ENCODE measurements around the gene IL36G. TPM values are rescaled to one million over a fixed set of nuclear protein-coding genes. Genes with fewer than 3 reads are reported as not detected.

IL36G gene
- total and polyA plus RNA-seq, 4 donors, result 0.12 to 0.26 (median 0.14) TPM; not detected in 1

- Histone ChIP-seq H3K9me3 (ENCODE audit: control insufficient read depth in 4 of 4, insufficient read depth in 3 of 4, low read length in 3 of 4) (no peaks in the 10 kb centered on the region), H3K27me3 (ENCODE audit: control insufficient read depth in 3 of 3, insufficient read depth in 3 of 3, low read length in 2 of 3) (peaks cover 0 to 7% (median 2%) of the 10 kb centered on the region in 3 donors), H3K9ac (ENCODE audit: insufficient read depth in 1 of 2, low read length in 2 of 2) (no peak overlapping the region), H3K27ac (ENCODE audit: low read depth in 1 of 2, low read length in 1 of 2) (no peak overlapping the region), H3K4me1 (ENCODE audit: control insufficient read depth in 5 of 5, insufficient read depth in 5 of 5, low read length in 5 of 5) (no peaks in the 10 kb centered on the region), H3K4me3 (no peak overlapping the region), H3K36me3 (ENCODE audit: control insufficient read depth in 4 of 4, insufficient read depth in 4 of 4, low read length in 4 of 4) (no peaks in the 10 kb centered on the region)
- no peak for ATAC-seq (ENCODE audit: insufficient read depth, low FRiP score)
- 93 to 96% methylated on average over 5 of the region's 5 CpGs for WGBS, 2 donors
- no peak for DNase-seq
- TF ChIP-seq CTCF (IDR thresholded peaks at IDR 0.05; ENCODE audit: control extremely low read depth, extremely low read depth), result no peak
These were observed 5.3 kb upstream of the IL36G start for GRCh38 chr2:112972423-112973086.

GRCh38 chr2:112973156-112973555 is 4.7 kb upstream of the IL36G start:
- ATAC-seq (ENCODE audit: insufficient read depth, low FRiP score), result no peak
- H3K4me3 ChIP-seq, result no peak overlapping the region
- DNase-seq, result no peak
- H3K4me1 ChIP-seq (ENCODE audit: control insufficient read depth in 5 of 5, insufficient read depth in 5 of 5, low read length in 5 of 5), result no peaks in the 10 kb centered on the region
- no peak for TF ChIP-seq CTCF (IDR thresholded peaks at IDR 0.05; ENCODE audit: control extremely low read depth, extremely low read depth)
- H3K9ac ChIP-seq (ENCODE audit: insufficient read depth in 1 of 2, low read length in 2 of 2), result no peak overlapping the region
- no peaks in the 10 kb centered on the region for H3K9me3 ChIP-seq (ENCODE audit: control insufficient read depth in 4 of 4, insufficient read depth in 3 of 4, low read length in 3 of 4)
- peaks cover 0 to 7% (median 2%) of the 10 kb centered on the region in 3 donors for H3K27me3 ChIP-seq (ENCODE audit: control insufficient read depth in 3 of 3, insufficient read depth in 3 of 3, low read length in 2 of 3)
- H3K27ac ChIP-seq (ENCODE audit: low read depth in 1 of 2, low read length in 1 of 2), result no peak overlapping the region
- no peaks in the 10 kb centered on the region for H3K36me3 ChIP-seq (ENCODE audit: control insufficient read depth in 4 of 4, insufficient read depth in 4 of 4, low read length in 4 of 4)
- WGBS, 2 donors, result 36 to 86% methylated on average over 2 of the region's 2 CpGs

GRCh38 chr2:112979731-112980130 is 1.9 kb downstream of the IL36G start:
- no peak overlapping the region for H3K4me3 ChIP-seq
- H3K4me1 ChIP-seq (ENCODE audit: control insufficient read depth in 5 of 5, insufficient read depth in 5 of 5, low read length in 5 of 5), result no peaks in the 10 kb centered on the region
- H3K36me3 ChIP-seq (ENCODE audit: control insufficient read depth in 4 of 4, insufficient read depth in 4 of 4, low read length in 4 of 4), result no peaks in the 10 kb centered on the region
- H3K27ac ChIP-seq (ENCODE audit: low read depth in 1 of 2, low read length in 1 of 2), result no peak overlapping the region
- H3K9ac ChIP-seq (ENCODE audit: insufficient read depth in 1 of 2, low read length in 2 of 2), result no peak overlapping the region
- DNase-seq, result no peak
- WGBS, 2 donors, result 86 to 98% methylated on average over 1 of the region's 1 CpG
- ATAC-seq (ENCODE audit: insufficient read depth, low FRiP score), result no peak
- H3K9me3 ChIP-seq (ENCODE audit: control insufficient read depth in 4 of 4, insufficient read depth in 3 of 4, low read length in 3 of 4), result no peaks in the 10 kb centered on the region
- no peak for TF ChIP-seq CTCF (IDR thresholded peaks at IDR 0.05; ENCODE audit: control extremely low read depth, extremely low read depth)
- H3K27me3 ChIP-seq (ENCODE audit: control insufficient read depth in 3 of 3, insufficient read depth in 3 of 3, low read length in 2 of 3), result peaks cover 0 to 7% (median 2%) of the 10 kb centered on the region in 3 donors

- Histone ChIP-seq H3K9me3 (ENCODE audit: control insufficient read depth in 4 of 4, insufficient read depth in 3 of 4, low read length in 3 of 4) (no peaks in the 10 kb centered on the region), H3K27ac (ENCODE audit: low read depth in 1 of 2, low read length in 1 of 2) (no peak overlapping the region), H3K36me3 (ENCODE audit: control insufficient read depth in 4 of 4, insufficient read depth in 4 of 4, low read length in 4 of 4) (no peaks in the 10 kb centered on the region), H3K4me1 (ENCODE audit: control insufficient read depth in 5 of 5, insufficient read depth in 5 of 5, low read length in 5 of 5) (no peaks in the 10 kb centered on the region), H3K4me3 (no peak overlapping the region), H3K27me3 (ENCODE audit: control insufficient read depth in 3 of 3, insufficient read depth in 3 of 3, low read length in 2 of 3) (peaks cover 0 to 7% (median 2%) of the 10 kb centered on the region in 3 donors), H3K9ac (ENCODE audit: insufficient read depth in 1 of 2, low read length in 2 of 2) (no peak overlapping the region)
- DNase-seq (no peak), ATAC-seq (ENCODE audit: insufficient read depth, low FRiP score) (no peak)
- WGBS, 2 donors, result 21 to 23% methylated on average over 1 of the region's 1 CpG
- TF ChIP-seq CTCF (IDR thresholded peaks at IDR 0.05; ENCODE audit: control extremely low read depth, extremely low read depth), result no peak
These were observed 2.7 kb downstream of the IL36G start for GRCh38 chr2:112980537-112980936.
